Gastrocnemius medialis (tissue), 4 donors: ENCODE data around the gene FLNC.

Source experiments
- CTCF ChIP-seq, 5 experiments: fragments of 450-650 bp in 3 of 5; fragments of 200-600 bp in 2 of 5; sonication (generic) in 2 of 5; IDR thresholded peaks in 4 of 5; conservative IDR thresholded peaks in 1 of 5; 1 replicate in 4 of 5; 2 replicates in 1 of 5; pipeline ENCODE4 v1.5.1; 2016 to 2019; ENCODE audit warnings: antibody characterized with exemption in 5 of 5, mild to moderate bottlenecking in 3 of 5, moderate library complexity in 3 of 5
- POLR2A ChIP-seq, 2 donors: fragments of 450-650 bp; IDR thresholded peaks; one replicate each; pipeline ENCODE4 v1.6.1; 2017; ENCODE audit warnings: antibody characterized with exemption in 2 of 2, mild to moderate bottlenecking in 2 of 2, moderate library complexity in 2 of 2

DNA sequence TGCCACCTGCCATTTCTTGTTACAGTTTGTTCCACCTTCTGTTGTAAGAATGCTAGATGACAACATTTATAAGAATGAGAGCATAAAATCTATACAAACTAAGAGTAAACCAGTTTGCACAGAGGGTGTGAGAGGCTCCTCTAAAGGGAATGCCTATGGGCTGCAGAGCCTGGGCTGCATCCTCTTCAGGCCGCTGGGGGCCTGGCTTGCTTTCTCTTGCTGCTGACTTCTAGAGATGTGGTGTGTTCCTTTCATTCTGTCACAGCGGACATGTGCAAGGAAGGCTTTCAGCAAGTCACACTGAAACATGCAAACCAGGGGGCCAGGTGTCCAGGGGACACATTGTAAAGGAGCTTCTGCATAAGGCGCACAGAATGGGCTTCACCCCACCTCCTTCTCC is 25.4 kb downstream of the FLNC start:
- TF ChIP-seq CTCF (IDR thresholded peaks at IDR 0.05 in 4 of 5, conservative IDR thresholded peaks at IDR 0.05 in 1 of 5) = no peak
- TF ChIP-seq POLR2A (IDR thresholded peaks at IDR 0.05) = no peak
